T-cell (primary cell): ENCODE data around the gene COL23A1. TPM values are rescaled to one million over a fixed set of nuclear protein-coding genes. Genes with fewer than 3 reads are reported as not detected.

Experiments used
- ATAC-seq, 4 experiments: fragments of 200-7000 bp in 3 of 4; fragments of 150-1000 bp in 1 of 4; cut with Tn5 transposase; replicated peaks in 1 of 4; 1 replicate in 3 of 4; 2 replicates in 1 of 4; pipeline ENCODE4 v1.10.0; 2021; ENCODE audit warnings: moderate library complexity in 3 of 4, mild to moderate bottlenecking in 2 of 4, moderate number of reproducible peaks in 1 of 4
- CTCF ChIA-PET, 2 donors: fragments of 300-600 bp; sonication (Branson Sonifier 250); formaldehyde crosslinking; loops; one replicate each; lab custom pipeline; 2022; ENCODE audit warnings: antibody characterized with exemption in 2 of 2; lab: Charles Lee
- POLR2A ChIA-PET, 2 donors: fragments of 300-600 bp; sonication (Branson Sonifier 250); formaldehyde crosslinking; loops; one replicate each; lab custom pipeline; 2022; ENCODE audit warnings: antibody characterized with exemption in 2 of 2; lab: Charles Lee
- DNase-seq, 35 experiments: peaks; one replicate each; pipeline versions ENCODE4 v3.0.0 to v3.0.0-alpha.2; 2013 to 2023
- H3K27ac ChIP-seq: one replicate; pipeline ENCODE4 v1.5.1; 2013; ENCODE audit warnings: low read length
- H3K27me3 ChIP-seq, 2 experiments: replicated peaks in 1 of 2; 1 replicate in 1 of 2; 2 replicates in 1 of 2; pipeline versions ENCODE4 v1.6.1 to v1.7.0; 2013; ENCODE audit warnings: low read length in 1 of 2, mixed read lengths in 1 of 2; ENCODE audit not compliant: control insufficient read depth in 2 of 2, insufficient read depth in 2 of 2; ENCODE audit errors: extremely low read depth in 1 of 2
- H3K36me3 ChIP-seq, 2 donors: 1 replicate in 1 of 2; 2 replicates in 1 of 2; pipeline versions ENCODE4 v1.6.1 to v1.7.0; 2013; ENCODE audit warnings: low read length in 1 of 2; ENCODE audit not compliant: control insufficient read depth in 2 of 2, insufficient read depth in 1 of 2; ENCODE audit errors: extremely low read depth in 1 of 2
- H3K4me1 ChIP-seq, 2 experiments: 1 replicate in 1 of 2; 2 replicates in 1 of 2; pipeline versions ENCODE4 v1.6.1 to v1.7.0; 2013; ENCODE audit warnings: low read length in 2 of 2, mixed read lengths in 1 of 2; ENCODE audit not compliant: insufficient read depth in 2 of 2, control insufficient read depth in 1 of 2; ENCODE audit errors: extremely low read depth in 1 of 2
- H3K4me3 ChIP-seq, 2 donors: 1 replicate in 1 of 2; 2 replicates in 1 of 2; pipeline versions ENCODE4 v1.5.1 to v1.7.0; 2013; ENCODE audit warnings: mild to moderate bottlenecking in 2 of 2, low read length in 1 of 2, moderate library complexity in 1 of 2; ENCODE audit not compliant: control insufficient read depth in 1 of 2; ENCODE audit errors: extremely low read depth in 1 of 2
- H3K9me3 ChIP-seq: 2 replicates; pipeline ENCODE4 v1.7.0; 2013
- H3K27ac Mint-ChIP-seq, 2 donors: one replicate each; pipeline ENCODE4 v1.8.0; 2020 to 2021; ENCODE audit warnings: mild to moderate bottlenecking in 2 of 2, mixed read lengths in 2 of 2
- H3K27me3 Mint-ChIP-seq, 2 donors: one replicate each; pipeline ENCODE4 v1.8.0; 2021 to 2022; ENCODE audit warnings: mixed read lengths in 2 of 2
- H3K36me3 Mint-ChIP-seq: one replicate; pipeline ENCODE4 v1.8.0; 2021; ENCODE audit warnings: mixed read lengths
- H3K4me1 Mint-ChIP-seq, 3 donors: one replicate each; pipeline ENCODE4 v1.8.0; 2020 to 2022; ENCODE audit warnings: mixed read lengths in 3 of 3, mild to moderate bottlenecking in 1 of 3
- H3K4me3 Mint-ChIP-seq, 3 donors: one replicate each; pipeline ENCODE4 v1.8.0; 2020 to 2022; ENCODE audit warnings: mild to moderate bottlenecking in 3 of 3, mixed read lengths in 3 of 3, moderate library complexity in 3 of 3
- H3K9me3 Mint-ChIP-seq, 3 donors: one replicate each; pipeline ENCODE4 v1.8.0; 2020 to 2022; ENCODE audit warnings: mixed read lengths in 3 of 3
- WGBS: methylation state at CpG from one replicate; pipeline ENCODE4 v1.1.5; 2013; ENCODE audit warnings: missing lambda C conversion rate; ENCODE audit not compliant: insufficient coverage; 5-methylcytosine and 5-hydroxymethylcytosine counted together
- total RNA-seq, 35 experiments: library from RNA in 6 of 35; stranded (reverse) in 6 of 35; fragments of 120-200 nt in 1 of 35; gene quantifications; one replicate each; pipeline versions ENCODE4 v1.2.1 to v1.2.4 and lab custom pipeline; 2013 to 2026

COL23A1 gene
- total RNA-seq, 5 donors from 2014 or later (not counting 1 experiment from before 2014, with no cell fraction given) = 0.07 to 0.13 TPM; not detected in 3

DNA sequence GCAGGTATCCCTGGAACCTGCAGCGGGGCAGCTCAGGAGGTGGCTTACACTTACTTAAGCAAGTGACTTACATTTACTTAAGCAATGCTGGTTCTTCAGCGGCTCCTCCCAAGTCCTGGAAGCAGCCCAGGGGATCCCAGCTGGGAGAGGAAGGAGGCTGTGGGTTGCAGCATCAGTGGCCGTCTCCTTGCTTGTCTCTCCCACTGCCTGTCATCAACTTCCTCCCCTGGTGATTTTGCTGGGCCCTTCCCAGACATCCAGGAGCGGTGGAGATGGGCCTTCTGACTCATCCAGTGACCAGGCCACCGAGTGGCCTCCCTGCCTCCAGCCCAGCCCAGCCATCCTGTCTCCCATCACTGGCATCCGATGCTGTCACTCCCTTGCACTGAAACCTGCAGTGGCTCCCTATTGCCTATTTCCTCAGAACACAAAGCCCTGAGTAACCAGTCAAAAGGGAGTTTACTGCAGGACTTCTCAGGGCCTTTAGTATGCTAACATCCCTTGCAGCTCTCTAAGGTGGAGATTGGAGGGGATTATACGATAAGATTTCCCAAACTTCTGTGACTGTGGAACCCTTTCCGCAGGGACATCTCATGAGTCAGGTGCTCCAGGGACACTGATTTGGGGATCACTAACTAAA lies 201.7 kb downstream of the COL23A1 start:
- H3K27me3 ChIP-seq = peaks cover 0 to 32% of the 10 kb centered on the region in 2 experiments
- H3K27ac ChIP-seq = no peak overlapping the region
- Mint-ChIP-seq H3K27me3 (peaks cover 14 to 24% of the 10 kb centered on the region in 2 donors), H3K4me1 (no peaks in the 10 kb centered on the region), H3K36me3 (no peaks in the 10 kb centered on the region), H3K4me3 (no peak overlapping the region), H3K27ac (no peak overlapping the region), H3K9me3 (no peaks in the 10 kb centered on the region)
- DNase-seq (peak in 1 of 35 experiments; percentile 12), ATAC-seq (no peak)
- H3K4me3 ChIP-seq = no peak overlapping the region
- H3K4me1 ChIP-seq = no peaks in the 10 kb centered on the region
- CTCF ChIA-PET = no interaction called here
- POLR2A ChIA-PET = no interaction called here
- H3K9me3 ChIP-seq = no peaks in the 10 kb centered on the region
- no peaks in the 10 kb centered on the region for H3K36me3 ChIP-seq
- 69% methylated on average over 4 of the region's 8 CpGs for WGBS

DNA sequence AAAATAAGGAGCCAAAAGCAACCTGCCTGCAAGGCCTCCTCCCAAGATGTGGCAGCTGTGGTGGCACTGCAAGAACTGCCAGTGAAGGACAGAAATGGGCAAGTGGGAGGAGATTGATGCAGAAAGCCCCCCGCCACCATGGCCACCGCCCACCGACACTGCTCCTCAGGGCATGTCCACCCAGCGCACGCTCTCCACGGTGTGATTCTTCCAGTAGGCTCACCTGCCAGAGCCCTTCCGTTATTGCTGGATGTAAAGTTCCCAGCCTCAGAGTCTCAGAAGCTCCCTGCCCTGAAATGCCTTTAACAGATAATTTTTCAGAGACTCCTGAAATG lies 202.4 kb downstream of the COL23A1 start:
- H3K4me1 ChIP-seq = no peaks in the 10 kb centered on the region
- no peak overlapping the region for H3K27ac ChIP-seq
- no peak overlapping the region for H3K27ac Mint-ChIP-seq
- peaks cover 0 to 37% of the 10 kb centered on the region in 2 experiments for H3K27me3 ChIP-seq
- CTCF ChIA-PET = no interaction called here
- no peaks in the 10 kb centered on the region for H3K36me3 Mint-ChIP-seq
- no peak for ATAC-seq
- no peak overlapping the region for H3K4me3 ChIP-seq
- no peaks in the 10 kb centered on the region for H3K4me1 Mint-ChIP-seq
- no peak for DNase-seq
- H3K4me3 Mint-ChIP-seq = no peak overlapping the region
- H3K36me3 ChIP-seq = no peaks in the 10 kb centered on the region
- H3K9me3 Mint-ChIP-seq = no peaks in the 10 kb centered on the region
- H3K27me3 Mint-ChIP-seq = peaks cover 14 to 26% of the 10 kb centered on the region in 2 donors
- no peaks in the 10 kb centered on the region for H3K9me3 ChIP-seq
- POLR2A ChIA-PET = no interaction called here
- WGBS = 96% methylated on average over 5 of the region's 7 CpGs

DNA sequence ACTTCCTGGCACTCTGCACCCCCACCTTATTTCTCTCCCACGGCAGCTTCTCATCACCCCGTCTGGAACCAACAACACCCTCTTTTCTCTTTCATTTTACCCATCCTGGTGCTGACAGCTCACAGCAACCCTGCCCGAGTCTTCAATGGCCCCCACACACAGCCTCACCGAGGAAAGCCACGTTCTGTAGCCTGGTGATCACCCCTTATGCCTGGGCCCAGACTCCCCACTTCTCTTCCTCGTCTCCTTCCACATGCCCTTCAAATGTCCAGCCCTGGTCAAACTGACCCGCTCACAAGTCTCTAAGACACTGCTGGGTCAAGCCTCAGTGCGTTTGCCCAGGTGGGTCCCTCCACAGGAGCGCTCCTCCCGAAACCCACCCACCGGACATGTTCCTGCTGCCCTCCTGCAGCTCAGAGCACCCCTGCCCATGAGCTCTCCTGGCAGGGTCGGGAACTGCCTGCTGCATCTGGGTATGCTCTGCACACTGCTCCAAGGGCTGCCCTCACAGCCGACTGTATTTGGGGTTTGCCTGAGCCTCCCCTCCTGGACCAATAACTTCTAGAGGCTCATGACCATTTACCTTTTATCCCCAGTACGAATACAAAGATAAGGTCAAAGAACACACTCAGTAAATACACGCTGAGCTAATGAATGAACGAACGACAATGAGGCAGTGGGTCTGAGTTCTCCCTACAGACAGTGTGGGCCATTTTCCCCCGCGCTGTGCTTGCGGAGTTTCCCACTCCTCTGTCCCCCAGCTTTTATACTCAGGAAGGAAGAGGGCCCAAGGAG lies 202.9 kb downstream of the COL23A1 start:
- 78% methylated on average over 14 of the region's 20 CpGs for WGBS
- H3K9me3 ChIP-seq = no peaks in the 10 kb centered on the region
- no peaks in the 10 kb centered on the region for H3K36me3 ChIP-seq
- no peak overlapping the region for H3K4me3 ChIP-seq
- ChIA-PET POLR2A (no interaction called here), CTCF (no interaction called here)
- peaks cover 14 to 27% of the 10 kb centered on the region in 2 donors for H3K27me3 Mint-ChIP-seq
- no peak overlapping the region for H3K27ac ChIP-seq
- H3K36me3 Mint-ChIP-seq = no peaks in the 10 kb centered on the region
- H3K4me1 Mint-ChIP-seq = no peaks in the 10 kb centered on the region
- DNase-seq (no peak), ATAC-seq (no peak)
- no peaks in the 10 kb centered on the region for H3K4me1 ChIP-seq
- no peaks in the 10 kb centered on the region for H3K9me3 Mint-ChIP-seq
- H3K27me3 ChIP-seq = peaks cover 0 to 37% of the 10 kb centered on the region in 2 experiments
- no peak overlapping the region for H3K27ac Mint-ChIP-seq
- H3K4me3 Mint-ChIP-seq = no peak overlapping the region

GRCh38 chr5:178386336-178386931 lies 203.8 kb downstream of the COL23A1 start:
- no peak overlapping the region for H3K4me3 Mint-ChIP-seq
- H3K36me3 Mint-ChIP-seq = no peaks in the 10 kb centered on the region
- Histone ChIP-seq H3K4me1 (no peaks in the 10 kb centered on the region), H3K27ac (no peak overlapping the region), H3K27me3 (peaks cover 0 to 35% of the 10 kb centered on the region in 2 experiments), H3K36me3 (no peaks in the 10 kb centered on the region), H3K9me3 (no peaks in the 10 kb centered on the region), H3K4me3 (no peak overlapping the region)
- ATAC-seq = no peak
- no peaks in the 10 kb centered on the region for H3K9me3 Mint-ChIP-seq
- ChIA-PET POLR2A (no interaction called here), CTCF (no interaction called here)
- whole genome bisulfite sequencing = 79% methylated on average over 11 of the region's 20 CpGs
- no peaks in the 10 kb centered on the region for H3K4me1 Mint-ChIP-seq
- no peak for DNase-seq
- H3K27me3 Mint-ChIP-seq = peaks cover 14 to 27% of the 10 kb centered on the region in 2 donors
- no peak overlapping the region for H3K27ac Mint-ChIP-seq

GRCh38 chr5:178385496-178385890 lies 204.7 kb downstream of the COL23A1 start:
- Histone ChIP-seq H3K9me3 (no peaks in the 10 kb centered on the region), H3K4me3 (no peak overlapping the region), H3K27me3 (peaks cover 0 to 35% of the 10 kb centered on the region in 2 experiments), H3K27ac (no peak overlapping the region), H3K4me1 (no peaks in the 10 kb centered on the region), H3K36me3 (no peaks in the 10 kb centered on the region)
- DNase-seq = no peak
- CTCF ChIA-PET = interaction anchor here in 1 of 2 donors (0.6 kb wide), 1 partner anchor 19 kb away, joined by 3 read pairs; no protein-coding TSS in a partner anchor
- Mint-ChIP-seq H3K4me1 (no peaks in the 10 kb centered on the region), H3K9me3 (no peaks in the 10 kb centered on the region), H3K27me3 (peaks cover 14 to 27% of the 10 kb centered on the region in 2 donors), H3K36me3 (no peaks in the 10 kb centered on the region), H3K4me3 (no peak overlapping the region), H3K27ac (no peak overlapping the region)
- WGBS = 39% methylated on average over 13 of the region's 13 CpGs
- POLR2A ChIA-PET = no interaction called here
- no peak for ATAC-seq

DNA sequence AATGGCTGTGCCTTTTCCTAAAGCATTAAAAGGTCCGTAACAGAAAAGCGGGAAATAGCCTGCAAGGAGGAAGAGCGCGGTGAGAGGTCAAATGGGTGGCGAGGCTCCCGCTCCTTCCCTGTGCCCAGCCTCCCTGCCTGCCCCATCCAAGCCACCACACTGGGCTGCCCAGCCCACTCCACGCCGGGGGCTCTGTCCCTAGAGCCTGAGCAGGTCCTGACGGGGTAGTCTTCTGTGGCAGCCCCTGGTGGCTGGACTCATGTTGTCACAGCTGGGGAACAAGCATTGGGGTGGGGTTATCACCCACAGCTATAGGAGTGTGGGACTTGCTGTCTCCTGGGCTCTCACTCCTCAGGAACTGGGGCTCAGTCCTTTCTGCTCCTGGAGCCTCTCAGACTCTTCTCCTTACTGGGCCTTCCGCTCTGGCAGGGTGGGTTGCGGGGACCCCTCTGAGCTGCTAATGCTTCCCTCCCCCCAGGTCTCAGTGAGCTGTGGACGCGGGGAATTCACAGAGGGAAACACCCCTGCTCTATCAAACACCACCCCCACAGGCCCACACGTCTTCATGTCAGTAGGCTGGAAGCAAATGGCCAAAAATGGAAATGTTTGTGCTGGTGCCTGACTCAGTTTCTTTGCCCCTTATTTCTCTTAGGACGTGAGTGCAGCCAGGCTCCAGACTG lies 205.2 kb downstream of the COL23A1 start:
- no peaks in the 10 kb centered on the region for H3K9me3 ChIP-seq
- peaks cover 13 to 27% of the 10 kb centered on the region in 2 donors for H3K27me3 Mint-ChIP-seq
- H3K4me3 Mint-ChIP-seq = no peak overlapping the region
- DNase-seq (no peak), ATAC-seq (no peak)
- H3K27ac ChIP-seq = no peak overlapping the region
- H3K4me1 ChIP-seq = no peaks in the 10 kb centered on the region
- H3K36me3 Mint-ChIP-seq = no peaks in the 10 kb centered on the region
- 82% methylated on average over 6 of the region's 15 CpGs for WGBS
- no peaks in the 10 kb centered on the region for H3K9me3 Mint-ChIP-seq
- POLR2A ChIA-PET = no interaction called here
- no peaks in the 10 kb centered on the region for H3K36me3 ChIP-seq
- H3K27ac Mint-ChIP-seq = no peak overlapping the region
- CTCF ChIA-PET = interaction anchor here in 1 of 2 donors (0.6 kb wide), 1 partner anchor 20 kb away, joined by 3 read pairs; no protein-coding TSS in a partner anchor
- H3K4me1 Mint-ChIP-seq = no peaks in the 10 kb centered on the region
- no peak overlapping the region for H3K4me3 ChIP-seq
- H3K27me3 ChIP-seq = peaks cover 0 to 35% of the 10 kb centered on the region in 2 experiments
